Stimulated activated CD4-positive, alpha-beta T cell treated with anti-CD3 and anti-CD28 coated beads, Interleukin-2, amount 100 ng/mL, for 48 hours (primary cell): ENCODE results near the gene AXDND1.
A peak's percentile ranks its signal among the peaks of the same experiment; 100 is the strongest.
"Not testable (repeated sequence)": the region's sequence is repeated elsewhere in the genome, so short reads cannot be mapped to it uniquely, and the experiment has no call there.

Experiments
- DNase-seq, 2 donors: peaks; one replicate each; pipeline ENCODE4 v3.0.0-alpha.2; 2020

Gene AXDND1, protein sequence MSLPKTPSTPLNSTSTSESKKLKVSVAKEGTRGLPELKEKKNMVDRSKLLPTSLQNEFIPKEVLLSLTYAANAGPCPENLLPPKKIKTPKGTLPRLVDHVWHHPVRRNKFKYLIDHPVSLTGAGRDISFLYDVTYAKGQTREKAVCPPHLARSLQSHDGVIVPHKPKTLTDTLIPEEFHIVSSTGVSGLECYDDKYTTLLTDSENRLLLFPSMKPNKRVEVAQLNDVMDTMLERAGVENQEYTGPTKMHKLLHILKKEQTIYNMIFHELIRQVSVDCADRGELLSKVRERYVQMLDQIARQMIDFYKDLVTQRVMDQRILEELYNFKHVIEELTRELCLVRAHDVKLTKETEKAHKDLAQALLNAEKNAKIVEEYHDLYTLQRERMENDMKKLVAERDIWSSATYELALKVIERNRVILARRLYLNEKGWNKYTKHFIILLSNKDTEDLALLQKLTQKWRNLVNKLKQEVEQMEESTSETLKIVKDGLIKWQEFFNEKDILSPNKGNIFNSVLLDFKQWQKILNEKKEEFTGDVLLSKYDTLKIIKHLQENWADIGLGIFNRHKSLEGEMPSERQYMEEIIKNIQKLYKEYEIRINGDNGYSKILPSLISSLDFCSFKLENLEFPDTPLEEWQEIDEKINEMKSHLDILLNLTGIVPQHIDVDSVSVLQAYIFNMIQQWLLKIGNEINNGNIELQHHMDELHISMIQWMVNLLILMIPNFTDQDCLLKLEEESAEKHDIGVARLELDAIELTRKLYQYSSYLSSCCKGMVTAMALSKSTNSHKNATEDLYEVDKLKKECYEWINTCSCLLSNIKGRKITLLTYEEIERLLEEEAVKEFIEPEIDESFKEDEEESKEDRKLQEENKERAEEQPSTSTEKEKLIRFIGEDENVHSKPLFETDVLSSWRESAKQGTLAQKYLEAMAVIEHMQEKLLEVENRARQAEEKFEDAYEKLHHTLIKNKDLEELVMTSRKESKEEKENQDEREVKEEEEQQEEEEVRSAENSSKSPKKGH

GRCh38 chr1:179365342-179366092 is at the start of gene AXDND1:
Gene AXDND1, plus strand, starts transcription at chr1:179365971. Its CDS starts 539 bp downstream, at chr1:179366510.
- peak; percentile 74 to 78 for DNase-seq

- no peak for DNase-seq
These were observed 47.3 kb upstream of the AXDND1 start for GRCh38 chr1:179318491-179318890.

GRCh38 chr1:179321533-179322216 is 44.1 kb upstream of the AXDND1 start:
- no peak for DNase-seq

DNA sequence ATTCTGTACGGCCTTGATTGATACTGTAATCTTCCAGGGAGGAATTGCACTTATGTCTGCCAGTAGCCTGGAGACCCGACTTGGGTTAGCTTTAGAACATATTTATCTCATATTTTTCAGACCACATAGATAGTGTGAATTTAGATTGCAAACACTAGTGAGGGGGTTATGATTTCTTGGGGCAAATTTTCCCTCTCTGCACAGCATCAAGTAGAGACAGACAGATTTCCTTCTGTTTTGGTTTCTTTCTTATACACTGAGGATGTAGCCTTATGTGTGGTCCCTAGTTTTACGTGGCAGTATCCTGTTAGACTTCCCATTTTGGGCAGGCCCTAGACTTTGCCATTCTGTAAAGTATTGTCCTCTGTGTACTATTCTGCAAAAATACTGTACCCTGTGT is 43.2 kb upstream of the AXDND1 start:
- DNase-seq, result no peak

DNA sequence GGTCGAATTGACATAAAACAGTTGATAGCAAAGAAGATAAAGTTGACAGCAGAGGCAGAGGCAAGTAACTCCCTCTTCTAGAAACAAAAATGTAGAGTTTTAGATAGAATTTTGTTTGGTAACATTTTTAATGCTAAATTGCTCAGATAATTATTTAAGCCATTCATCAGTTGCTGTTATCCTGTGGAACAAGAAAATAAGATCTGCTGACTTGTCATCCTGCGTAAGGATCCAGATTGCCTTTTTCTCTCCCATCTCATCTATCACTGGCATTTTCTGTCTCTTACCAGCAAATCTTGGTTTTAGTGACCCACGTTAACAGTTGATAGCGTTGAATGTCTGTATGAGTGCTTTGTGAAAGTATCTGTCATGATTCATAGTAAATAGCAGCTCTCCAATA is 42.3 kb upstream of the AXDND1 start:
- no peak for DNase-seq

- DNase-seq, result no peak
These were observed 39.9 kb upstream of the AXDND1 start for GRCh38 chr1:179325836-179326235.

DNA sequence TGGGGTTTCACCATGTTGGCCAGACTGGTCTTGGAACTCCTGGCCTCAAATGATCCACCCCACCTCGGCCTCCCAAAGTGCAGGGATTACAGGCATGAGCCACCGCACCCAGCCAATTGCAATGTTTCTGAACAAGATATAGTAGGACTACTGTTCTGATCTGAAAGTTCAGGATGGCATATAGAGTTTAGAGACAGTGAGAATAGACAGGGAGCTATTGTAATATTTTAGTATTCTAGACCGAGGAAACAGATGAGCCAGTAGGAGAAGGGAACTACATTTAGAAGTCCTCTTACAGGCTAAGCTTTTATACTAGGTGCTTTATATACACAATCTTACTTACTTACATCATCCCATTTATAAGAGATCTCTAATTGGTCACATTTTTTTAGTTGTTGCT is 39.0 kb upstream of the AXDND1 start:
- no peak for DNase-seq

- no peak for DNase-seq
These were observed 38.6 kb upstream of the AXDND1 start for GRCh38 chr1:179327196-179327595.

- DNase-seq, result no peak
These were observed 38.1 kb upstream of the AXDND1 start for GRCh38 chr1:179327679-179328078.

- no peak for DNase-seq
These were observed 35.9 kb upstream of the AXDND1 start for GRCh38 chr1:179329862-179330261.

DNA sequence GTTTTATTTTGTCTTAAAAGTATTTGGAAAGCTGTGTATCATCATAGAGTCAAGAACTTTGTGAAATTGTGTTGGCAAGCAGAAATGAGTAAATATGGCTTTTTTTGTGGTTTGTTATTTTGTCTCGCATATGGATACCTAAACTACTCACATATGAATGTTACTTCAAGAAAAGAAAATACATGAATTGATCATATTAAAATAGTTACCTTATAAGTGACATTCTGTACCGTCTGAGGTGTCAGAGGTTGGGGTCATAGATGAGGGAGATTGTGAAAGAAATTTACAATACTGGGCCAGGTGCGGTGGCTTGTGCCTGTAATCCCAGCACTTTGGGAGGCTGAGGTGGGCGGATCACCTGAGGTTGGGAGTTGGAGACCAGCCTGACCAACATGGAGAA is 31.3 kb upstream of the AXDND1 start:
- DNase-seq, result no peak

- no peak for DNase-seq
These were observed 28.5 kb upstream of the AXDND1 start for GRCh38 chr1:179337288-179337687.

DNA sequence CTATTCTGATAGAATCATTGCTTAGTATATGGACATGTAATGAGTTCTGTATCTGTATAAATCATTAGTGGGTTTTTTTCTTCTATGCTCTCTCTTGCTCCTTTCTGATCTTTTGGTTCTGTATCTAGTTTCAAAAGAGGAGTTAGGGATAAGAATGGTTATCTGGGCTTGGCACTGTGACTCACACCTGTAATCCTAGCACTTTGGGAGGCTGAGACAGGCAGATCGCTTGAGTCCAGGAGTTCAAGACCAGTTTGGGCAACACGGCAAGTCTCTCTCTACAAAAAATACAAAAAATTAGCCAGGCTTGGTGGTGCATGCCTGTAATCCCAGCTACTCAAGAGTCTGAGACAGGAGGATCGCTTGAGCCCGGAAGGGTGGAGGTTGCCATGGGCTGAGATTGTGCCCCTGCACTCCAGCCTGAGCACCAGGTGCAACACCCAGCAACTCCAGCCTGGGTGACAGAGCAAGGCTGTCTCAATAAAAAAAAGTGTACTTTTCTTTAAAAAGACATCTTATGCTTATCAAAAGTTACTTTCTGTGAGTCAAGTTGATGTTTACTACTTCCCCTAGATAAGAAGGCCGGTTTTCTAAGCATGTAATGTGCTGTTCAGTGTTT is 27.7 kb upstream of the AXDND1 start:
- DNase-seq, result no peak

DNA sequence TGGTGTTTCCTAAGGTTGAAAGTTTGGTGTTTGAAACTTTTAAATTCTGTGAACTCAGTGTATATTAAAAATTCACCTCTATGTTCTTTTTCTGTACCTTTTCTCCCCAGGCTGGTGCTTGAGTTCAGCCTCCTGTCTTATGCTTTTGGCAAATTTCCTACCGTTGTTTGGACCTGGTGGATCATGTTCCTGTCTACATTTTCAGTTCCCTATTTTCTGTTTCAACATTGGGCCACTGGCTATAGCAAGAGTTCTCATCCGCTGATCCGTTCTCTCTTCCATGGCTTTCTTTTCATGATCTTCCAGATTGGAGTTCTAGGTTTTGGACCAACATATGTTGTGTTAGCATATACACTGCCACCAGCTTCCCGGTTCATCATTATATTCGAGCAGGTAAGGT is 24.9 kb upstream of the AXDND1 start:
- no peak for DNase-seq

DNA sequence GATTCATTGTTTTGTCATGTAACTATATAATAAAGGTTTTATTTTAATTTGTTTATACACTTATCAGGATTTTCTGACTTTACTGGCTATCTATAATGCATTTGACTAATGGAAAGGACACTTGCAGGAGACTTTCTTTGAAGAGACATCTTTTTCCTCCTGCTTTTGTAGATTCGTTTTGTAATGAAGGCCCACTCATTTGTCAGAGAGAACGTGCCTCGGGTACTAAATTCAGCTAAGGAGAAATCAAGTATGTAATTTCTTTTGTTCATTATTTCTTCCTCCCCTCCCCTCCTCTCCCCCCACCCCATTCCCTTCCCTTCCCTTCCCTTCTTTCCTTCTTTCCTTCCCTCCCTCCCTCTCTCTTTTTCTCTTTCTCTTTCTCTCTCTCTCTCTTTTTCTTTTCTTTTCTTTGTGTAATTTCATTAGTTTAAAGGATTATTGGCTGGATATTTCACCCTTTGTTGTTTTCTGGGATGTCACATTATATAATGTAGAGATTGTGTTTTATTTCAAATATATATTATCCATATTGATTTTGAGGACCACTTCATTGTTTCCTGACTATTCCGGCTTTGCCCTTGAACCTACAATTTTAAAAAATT is 23.7 kb upstream of the AXDND1 start:
- no peak for DNase-seq

DNA sequence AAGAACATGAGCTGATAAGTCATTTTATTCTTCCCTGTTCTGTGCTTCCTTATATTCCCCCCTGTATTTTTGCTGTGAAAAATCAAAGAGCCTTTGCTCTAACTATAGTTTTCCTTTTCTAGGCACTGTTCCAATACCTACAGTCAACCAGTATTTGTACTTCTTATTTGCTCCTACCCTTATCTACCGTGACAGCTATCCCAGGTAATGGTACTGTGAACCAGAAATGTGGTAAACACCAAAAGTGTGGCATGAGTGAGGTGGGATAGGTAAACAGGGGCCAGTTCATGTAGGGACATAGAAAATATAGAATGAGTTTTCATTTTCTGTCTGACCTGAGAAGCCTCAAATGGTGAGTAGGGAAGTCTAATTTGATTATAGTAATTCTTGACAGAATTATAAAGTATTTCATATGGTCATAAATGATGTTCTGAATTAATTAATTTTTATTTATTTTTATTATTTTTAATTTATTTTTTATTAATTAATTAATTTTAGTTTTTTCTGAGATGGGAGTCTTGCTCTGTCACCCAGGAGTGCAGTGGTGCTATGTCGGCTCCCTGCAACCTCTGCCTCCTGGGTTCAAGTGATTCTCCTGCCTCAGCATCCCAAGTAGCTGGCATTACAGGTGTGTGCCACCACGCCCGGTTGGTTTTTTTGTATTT is 22.9 kb upstream of the AXDND1 start:
- DNase-seq, result no peak

GRCh38 chr1:179351281-179351680 is 14.5 kb upstream of the AXDND1 start:
- DNase-seq, result no peak

- no peak for DNase-seq
These were observed 13.5 kb upstream of the AXDND1 start for GRCh38 chr1:179352236-179352635.

DNA sequence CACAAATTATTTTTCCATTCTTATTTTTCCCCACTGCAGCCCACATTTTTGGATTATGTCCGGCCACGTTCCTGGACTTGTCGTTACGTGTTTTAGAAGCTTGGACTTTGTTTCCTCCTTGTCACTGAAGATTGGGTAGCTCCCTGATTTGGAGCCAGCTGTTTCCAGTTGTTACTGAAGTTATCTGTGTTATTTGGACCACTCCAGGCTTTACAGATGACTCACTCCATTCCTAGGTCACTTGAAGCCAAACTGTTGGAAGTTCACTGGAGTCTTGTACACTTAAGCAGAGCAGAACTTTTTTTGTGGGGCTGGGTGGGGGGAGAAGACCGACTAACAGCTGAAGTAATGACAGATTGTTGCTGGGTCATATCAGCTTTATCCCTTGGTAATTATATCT is 12.2 kb upstream of the AXDND1 start:
- DNase-seq, result no peak

DNA sequence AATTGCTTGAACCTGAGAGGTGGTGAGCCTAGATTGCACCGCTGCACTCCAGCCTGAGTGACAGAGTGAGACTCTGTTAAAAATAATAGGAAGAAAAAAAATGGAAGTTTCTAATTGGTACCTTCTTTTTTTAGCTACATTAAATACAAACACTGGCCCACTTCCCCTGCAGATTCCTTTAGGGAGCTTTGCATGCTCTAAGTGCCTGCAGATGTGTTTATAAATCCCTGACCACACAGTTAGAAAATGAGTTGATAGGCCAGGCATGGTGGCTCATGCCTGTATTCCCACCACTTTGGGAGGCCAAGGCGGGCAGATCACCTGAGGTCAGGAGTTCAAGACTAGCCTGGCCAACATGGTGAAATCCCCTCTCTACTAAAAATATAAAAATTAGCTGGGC is 4.1 kb upstream of the AXDND1 start:
- not testable (repeated sequence) for DNase-seq
